Ovary (tissue), 9 donors: ENCODE measurements around the gene PPP1R9A. TPM values are rescaled to one million over a fixed set of nuclear protein-coding genes. Genes with fewer than 3 reads are reported as not detected.

Source experiments
- DNase-seq, 5 donors: peaks; one replicate each; pipeline ENCODE4 v3.0.0-alpha.2; 2019 to 2020
- H3K27ac ChIP-seq, 2 donors: fragments of 200-600 bp; one replicate each; pipeline versions ENCODE4 v1.5.1 to v1.8.0; 2019 to 2022
- H3K27me3 ChIP-seq: fragments of 200-600 bp; one replicate; pipeline ENCODE4 v1.8.0; 2022
- H3K36me3 ChIP-seq: fragments of 200-600 bp; sonication (generic); one replicate; pipeline ENCODE4 v1.5.1; 2019
- H3K4me1 ChIP-seq: one replicate; pipeline ENCODE4 v1.8.1; 2013; ENCODE audit warnings: mild to moderate bottlenecking, moderate library complexity; ENCODE audit not compliant: insufficient read depth
- H3K4me3 ChIP-seq: fragments of 200-600 bp; sonication (generic); one replicate; pipeline ENCODE4 v1.5.1; 2017
- H3K9me3 ChIP-seq, 2 donors: fragments of 200-600 bp in 1 of 2; sonication (generic) in 1 of 2; one replicate each; pipeline versions ENCODE4 v1.5.1 to v1.8.1; 2013 to 2019; ENCODE audit warnings: mild to moderate bottlenecking in 1 of 2, moderate library complexity in 1 of 2
- EP300 ChIP-seq: sonication (generic); formaldehyde crosslinking; IDR thresholded peaks from one replicate; pipeline ENCODE4 v1.6.1; 2017; ENCODE audit warnings: antibody characterized with exemption
- POLR2A ChIP-seq: fragments of 450-650 bp; IDR thresholded peaks from one replicate; pipeline ENCODE4 v1.6.1; 2017; ENCODE audit warnings: antibody characterized with exemption, mild to moderate bottlenecking, moderate library complexity
- WGBS, 3 donors: extraction: QIAGEN DNeasy Blood & Tissue Kit in 1 of 3; methylation state at CpG; one replicate each; pipeline versions ENCODE4 v1.1.5 to v1.1.7; 2013 to 2017; 5-methylcytosine and 5-hydroxymethylcytosine counted together
- intact Hi-C, 4 donors: fragments of 100-400 bp; cut with DNase I; formaldehyde crosslinking; loops; one replicate each; pipeline versions ENCODE4 v1.11.0 to v1.15.1; 2022 to 2023
- polyA plus RNA-seq, 2 donors: library from polyadenylated mRNA; stranded (reverse); fragments of 200-250 nt in 1 of 2; fragments of 350-450 nt in 1 of 2; fragmentation: Illumina TruSeq in 1 of 2; extraction: RNeasy Lipid Tissue Mini Kit (QIAGEN cat#74804) in 1 of 2; gene quantifications; one replicate each; pipeline ENCODE4 v1.2.3, GENCODE V29; 2013 to 2014
- total RNA-seq, 7 donors: library from RNA; depleted of rRNA in 2 of 7; stranded (reverse); fragments of >200 nt in 2 of 7; fragmentation: NEBNext Ultra II Directional in 3 of 7; extraction: Animal tissue kit (Norgen Biotek cat#: 25700) in 3 of 7; gene quantifications; one replicate each; pipeline versions ENCODE4 v1.1.0 to v1.2.4, GENCODE V29; 2016 to 2023
- TF ChIP-seq, protein P1 (sequence below), 3 donors: fragments of 450-650 bp in 2 of 3; fragments of 200-600 bp in 1 of 3; IDR thresholded peaks; one replicate each; pipeline versions ENCODE4 v1.5.1 to v1.8.0; 2016 to 2022; ENCODE audit warnings: antibody characterized with exemption in 3 of 3, mild to moderate bottlenecking in 1 of 3
- donor health status: DM: no; HTN: no; CAD: no; lungs with moderate emphysema.
- donor health status: DM: no; HTN: no; CAD: no.
- donor health status: Bipolar disorder and iron deficiency.
- donor health status: DM: yes; HTN: yes; CAD: no.
- donor health status: DM: no; HTN: no; CAD: no.
- donor health status: DM: yes; HTN: yes; CAD: no.

Gene PPP1R9A
- total and polyA plus RNA-seq, 9 donors = 2.4 to 32.2 (median 11.2) TPM

DNA sequence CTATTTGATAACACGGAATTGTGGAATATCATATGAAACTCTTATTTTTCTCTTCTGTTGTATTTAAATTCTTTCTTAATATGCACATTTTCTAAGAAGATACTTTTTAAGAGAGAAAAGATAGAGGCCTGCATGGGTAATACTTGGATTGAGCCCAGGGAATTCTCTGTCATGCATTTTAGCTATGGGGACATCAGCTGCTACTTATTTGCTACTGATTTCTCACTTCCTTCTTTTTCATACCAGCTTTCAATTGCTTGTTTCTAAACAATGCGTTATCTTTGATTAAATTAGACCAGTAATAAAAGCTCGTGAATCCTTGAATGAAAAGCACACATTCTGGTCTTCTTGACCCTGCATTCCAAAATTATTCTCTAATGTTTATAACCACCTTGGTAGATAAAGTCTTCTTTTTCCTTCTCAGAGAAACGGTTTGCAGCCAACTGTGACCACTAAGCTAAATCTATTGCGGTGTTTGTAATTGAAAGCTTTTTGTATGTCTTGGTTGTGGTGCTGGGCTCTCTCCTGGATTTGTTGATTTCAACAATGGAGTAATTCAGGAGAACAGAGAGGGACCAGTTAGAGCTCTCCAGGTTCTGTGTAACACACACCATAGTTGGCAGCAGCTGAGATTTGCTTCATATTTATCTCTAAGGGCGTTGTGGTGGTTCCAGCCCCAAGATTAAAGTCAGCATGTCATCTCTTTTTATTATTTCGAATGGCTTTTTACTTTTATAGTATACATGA is 139.3 kb downstream of the PPP1R9A start:
- H3K4me3 ChIP-seq = no peak overlapping the region
- no peak overlapping the region for H3K27ac ChIP-seq
- peaks cover 3% of the 10 kb centered on the region for H3K4me1 ChIP-seq
- 30 to 36% (median 31%) methylated on average over 7 of the region's 7 CpGs for WGBS, 3 donors
- no peak for DNase-seq
- TF ChIP-seq EP300 (no peak), POLR2A (no peak)
- TF ChIP-seq, protein P1, sequence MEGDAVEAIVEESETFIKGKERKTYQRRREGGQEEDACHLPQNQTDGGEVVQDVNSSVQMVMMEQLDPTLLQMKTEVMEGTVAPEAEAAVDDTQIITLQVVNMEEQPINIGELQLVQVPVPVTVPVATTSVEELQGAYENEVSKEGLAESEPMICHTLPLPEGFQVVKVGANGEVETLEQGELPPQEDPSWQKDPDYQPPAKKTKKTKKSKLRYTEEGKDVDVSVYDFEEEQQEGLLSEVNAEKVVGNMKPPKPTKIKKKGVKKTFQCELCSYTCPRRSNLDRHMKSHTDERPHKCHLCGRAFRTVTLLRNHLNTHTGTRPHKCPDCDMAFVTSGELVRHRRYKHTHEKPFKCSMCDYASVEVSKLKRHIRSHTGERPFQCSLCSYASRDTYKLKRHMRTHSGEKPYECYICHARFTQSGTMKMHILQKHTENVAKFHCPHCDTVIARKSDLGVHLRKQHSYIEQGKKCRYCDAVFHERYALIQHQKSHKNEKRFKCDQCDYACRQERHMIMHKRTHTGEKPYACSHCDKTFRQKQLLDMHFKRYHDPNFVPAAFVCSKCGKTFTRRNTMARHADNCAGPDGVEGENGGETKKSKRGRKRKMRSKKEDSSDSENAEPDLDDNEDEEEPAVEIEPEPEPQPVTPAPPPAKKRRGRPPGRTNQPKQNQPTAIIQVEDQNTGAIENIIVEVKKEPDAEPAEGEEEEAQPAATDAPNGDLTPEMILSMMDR (IDR thresholded peaks at IDR 0.05) = no peak
- no peaks in the 10 kb centered on the region for H3K36me3 ChIP-seq
- H3K27me3 ChIP-seq = no peaks in the 10 kb centered on the region
- intact Hi-C loops = no loop called here
- H3K9me3 ChIP-seq = no peaks in the 10 kb centered on the region

DNA sequence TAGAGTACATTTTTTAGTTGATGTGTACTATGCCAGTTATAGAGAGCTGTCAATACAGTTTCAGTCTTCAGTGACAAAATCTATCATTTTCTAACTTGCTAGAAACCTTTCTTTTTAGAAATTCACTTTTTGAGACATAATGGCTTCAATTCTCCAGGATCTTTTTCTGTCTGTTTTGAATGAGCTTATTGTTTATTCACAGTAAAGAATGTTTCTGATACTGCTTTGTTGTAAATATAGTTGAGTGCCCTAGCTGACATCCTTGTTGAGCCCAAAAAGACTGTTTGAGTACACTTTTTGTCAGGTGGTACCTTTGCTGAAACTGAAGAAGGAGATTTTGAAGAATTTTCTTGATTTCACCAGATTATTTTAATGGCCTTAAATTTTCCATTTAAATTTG is 139.9 kb downstream of the PPP1R9A start:
- Histone ChIP-seq H3K4me1 (peaks cover 3% of the 10 kb centered on the region), H3K27me3 (no peaks in the 10 kb centered on the region), H3K27ac (no peak overlapping the region), H3K9me3 (no peaks in the 10 kb centered on the region), H3K4me3 (no peak overlapping the region), H3K36me3 (no peaks in the 10 kb centered on the region)
- intact Hi-C loops = no loop called here
- TF ChIP-seq EP300 (no peak), POLR2A (no peak)
- TF ChIP-seq, protein P1 (IDR thresholded peaks at IDR 0.05) = no peak
- DNase-seq = no peak

DNA sequence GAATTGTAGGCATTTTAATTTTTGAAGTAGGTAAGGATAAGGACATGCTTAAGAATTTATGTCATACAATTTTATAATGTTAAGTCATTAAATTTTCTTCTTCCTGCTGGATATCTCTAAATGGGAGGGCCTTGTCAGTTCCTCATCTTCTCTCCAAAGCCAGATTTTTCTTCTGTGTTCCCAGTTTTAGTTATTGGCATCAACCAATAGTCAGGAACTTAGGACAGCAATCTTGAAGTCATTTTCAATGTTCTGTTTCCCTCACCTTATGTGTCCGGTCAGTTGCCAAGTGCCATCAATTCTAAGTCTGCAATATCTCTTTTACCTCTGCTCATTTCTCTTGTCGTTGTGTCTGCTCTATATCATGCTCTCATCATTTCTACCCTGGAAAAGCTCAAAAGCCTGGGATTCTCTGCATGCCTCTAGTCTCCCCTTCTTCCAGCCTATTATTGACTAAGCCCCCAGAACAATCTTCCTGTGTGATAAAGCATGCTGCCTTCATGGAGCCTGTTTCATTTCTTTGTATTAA is 145.2 kb downstream of the PPP1R9A start:
- TF ChIP-seq, protein P1 (IDR thresholded peaks at IDR 0.05) = no peak
- no peak for TF ChIP-seq POLR2A
- TF ChIP-seq EP300 = no peak
- DNase-seq = no peak
- no peak overlapping the region for H3K27ac ChIP-seq
- no peaks in the 10 kb centered on the region for H3K4me1 ChIP-seq
- no peaks in the 10 kb centered on the region for H3K27me3 ChIP-seq
- intact Hi-C loops = no loop called here
- H3K4me3 ChIP-seq = no peak overlapping the region
- 74 to 95% (median 88%) methylated on average over 2 of the region's 2 CpGs for WGBS, 3 donors
- H3K36me3 ChIP-seq = no peaks in the 10 kb centered on the region
- no peaks in the 10 kb centered on the region for H3K9me3 ChIP-seq

DNA sequence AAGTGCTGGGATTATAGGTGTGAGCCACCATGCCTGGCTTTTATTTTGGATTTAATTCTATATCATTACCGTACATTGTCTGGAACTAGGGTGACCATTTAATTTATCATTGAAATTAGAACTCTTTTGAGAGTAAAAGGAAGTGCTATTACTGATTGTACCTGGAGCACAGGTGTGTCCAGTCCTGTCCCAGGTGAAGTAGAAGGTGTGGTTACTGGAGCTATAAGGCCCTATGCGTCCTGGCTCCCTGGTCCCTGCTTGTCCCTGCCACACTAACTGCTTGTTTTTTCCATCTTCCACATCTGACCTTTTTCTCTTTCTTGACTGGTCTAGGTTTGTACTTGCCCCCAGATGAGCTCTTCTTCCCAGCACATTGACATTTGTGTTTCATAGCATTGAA is 147.0 kb downstream of the PPP1R9A start:
- intact Hi-C loops = no loop called here
- Histone ChIP-seq H3K27me3 (no peaks in the 10 kb centered on the region), H3K27ac (no peak overlapping the region), H3K36me3 (no peaks in the 10 kb centered on the region), H3K9me3 (no peaks in the 10 kb centered on the region), H3K4me1 (no peaks in the 10 kb centered on the region), H3K4me3 (no peak overlapping the region)
- no peak for DNase-seq
- TF ChIP-seq EP300 (no peak), POLR2A (no peak)
- TF ChIP-seq, protein P1 (IDR thresholded peaks at IDR 0.05) = no peak
- 92 to 94% (median 92%) methylated on average over 2 of the region's 2 CpGs for WGBS, 3 donors
